CD4-positive, alpha-beta T cell treated with Interleukin-4 for 1 hour (primary cell): Measurements from ENCODE around the gene PHACTR3.

ENCODE experiments used
- DNase-seq, 2 donors: peaks; one replicate each; pipeline ENCODE4 v3.0.0-alpha.2; 2020 to 2022

Gene PHACTR3

DNA sequence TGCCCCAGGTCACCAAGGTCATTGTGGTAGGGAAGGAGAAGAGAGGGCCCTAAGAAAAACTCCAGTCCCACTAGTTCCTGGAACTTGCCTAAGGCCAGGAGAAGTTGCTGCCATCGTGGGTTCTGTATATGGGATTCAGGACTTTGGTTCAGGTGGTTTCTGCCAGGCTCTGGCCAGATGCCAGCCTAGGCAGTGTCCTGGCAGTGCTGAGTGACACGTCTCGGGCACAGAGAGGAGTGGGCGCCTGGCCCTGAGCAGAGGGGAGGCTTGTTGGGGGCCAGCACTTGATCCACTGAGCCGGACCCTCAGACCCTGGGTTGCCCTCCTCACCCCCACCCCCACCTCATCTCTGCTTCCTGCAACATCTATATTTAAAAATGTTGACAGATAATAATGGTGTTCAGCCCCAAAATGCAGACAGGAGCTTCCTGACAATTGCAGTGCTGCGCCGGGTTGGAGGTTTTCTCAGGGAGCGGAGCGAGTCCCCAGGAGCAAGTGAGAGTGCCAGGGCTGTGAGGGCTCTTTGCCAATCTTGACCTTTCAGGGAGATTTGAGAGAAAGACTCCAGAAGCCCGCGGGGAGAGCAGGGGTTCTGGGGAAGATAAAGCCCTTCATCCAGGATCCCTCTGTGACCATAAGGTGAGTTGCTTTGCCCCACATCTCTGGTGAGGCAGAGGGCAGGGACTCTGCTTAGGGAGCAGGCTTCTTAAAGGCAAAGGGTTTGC lies 71.9 kb downstream of the PHACTR3 start:
- no peak for DNase-seq

DNA sequence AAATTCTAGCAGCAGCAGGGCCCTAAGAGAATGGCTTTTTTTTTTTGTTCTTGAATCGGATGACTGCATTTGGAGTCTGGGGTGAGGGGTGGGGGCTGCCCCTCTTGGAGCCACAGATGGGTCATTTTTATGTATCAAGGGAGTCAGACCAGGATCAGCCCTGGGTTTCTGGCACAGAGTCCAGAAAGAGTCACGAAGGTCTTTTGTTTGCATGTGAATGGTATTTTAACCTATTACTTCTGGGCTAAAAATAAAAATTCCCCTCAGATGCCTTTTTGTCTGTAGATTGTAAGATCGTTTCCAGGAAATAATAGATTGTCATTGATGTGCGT lies 72.5 kb downstream of the PHACTR3 start:
- DNase-seq, result no peak

DNA sequence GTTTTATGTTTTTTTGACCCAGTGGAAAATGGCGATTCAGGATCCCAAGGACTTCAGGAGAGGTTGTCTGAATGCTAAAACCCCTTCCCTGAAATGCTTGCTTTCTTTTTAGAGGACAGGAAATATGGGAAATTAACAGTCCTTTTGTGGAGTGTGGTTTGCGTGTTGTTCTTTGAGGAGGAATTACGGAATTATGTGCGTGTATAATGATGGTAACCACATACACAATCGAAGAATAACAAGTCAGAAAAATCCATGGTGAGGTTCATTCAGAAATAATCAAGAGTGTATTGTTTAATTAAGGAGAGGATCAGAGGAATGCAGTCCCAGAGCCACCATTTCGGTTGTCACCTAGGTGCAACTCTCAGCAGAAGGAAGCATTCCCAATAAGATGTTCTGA lies 73.2 kb downstream of the PHACTR3 start:
- DNase-seq, result no peak

DNA sequence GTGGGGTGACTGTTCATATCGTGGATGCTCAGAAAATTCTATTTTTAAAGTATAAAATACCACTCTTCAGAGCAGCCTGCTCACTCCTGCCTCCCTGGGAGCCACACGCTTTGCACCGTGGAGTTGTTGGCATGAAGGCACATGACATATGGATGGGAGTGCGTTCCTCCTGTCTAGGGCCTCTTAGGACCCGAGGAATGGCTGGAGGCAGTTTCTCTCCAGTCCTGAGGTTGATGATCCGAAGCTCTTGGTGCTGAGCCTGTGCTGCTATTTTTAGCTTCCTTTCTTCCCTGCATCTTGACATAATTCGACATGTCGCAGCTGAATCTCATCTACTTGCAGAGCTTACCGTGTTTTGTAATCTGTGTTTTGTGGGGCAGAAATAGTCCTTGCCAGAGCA lies 73.9 kb downstream of the PHACTR3 start:
- DNase-seq, result no peak

DNA sequence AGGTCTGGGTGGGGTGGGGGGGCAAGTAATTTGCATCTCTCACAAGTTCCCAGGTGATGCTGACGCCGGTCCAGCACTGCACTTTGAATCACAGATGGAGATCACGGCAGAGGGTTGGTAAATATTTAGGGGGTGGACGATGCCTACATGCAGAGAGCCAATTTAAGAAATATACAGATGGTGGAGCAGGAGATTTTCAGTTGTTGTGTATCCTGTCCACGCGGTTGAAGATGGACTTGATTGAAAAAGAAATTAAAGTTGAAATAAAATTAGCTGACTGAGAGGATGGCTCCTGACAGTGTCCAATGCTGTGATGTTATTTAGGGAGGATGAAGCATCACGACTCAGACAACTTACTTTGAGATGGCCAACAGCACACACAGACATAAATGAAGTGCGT lies 74.6 kb downstream of the PHACTR3 start:
- DNase-seq, result no peak

DNA sequence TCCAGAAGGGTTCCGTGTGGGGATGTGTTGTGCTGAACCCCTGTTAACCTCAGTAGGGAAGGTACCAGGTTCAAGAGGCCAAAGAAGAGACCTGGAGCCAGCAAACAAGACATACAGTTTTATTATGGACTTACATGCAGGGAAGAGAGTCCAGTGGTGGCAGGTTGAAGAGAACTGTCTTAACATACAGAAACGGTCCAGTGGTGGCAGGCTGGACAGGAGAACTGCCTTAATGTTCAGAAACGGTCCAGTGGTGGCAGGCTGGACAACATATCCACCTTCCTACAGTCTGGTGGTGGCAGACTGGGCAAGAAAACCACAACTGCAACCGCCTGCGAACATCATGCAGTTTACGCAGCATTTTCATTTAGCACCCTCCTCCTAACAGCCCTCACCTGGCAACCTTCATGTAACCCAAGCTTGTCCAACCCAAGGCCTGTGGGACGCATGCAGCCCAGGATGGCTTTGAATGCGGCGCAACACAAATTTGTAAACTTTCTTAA lies 75.9 kb downstream of the PHACTR3 start:
- DNase-seq, result no peak

DNA sequence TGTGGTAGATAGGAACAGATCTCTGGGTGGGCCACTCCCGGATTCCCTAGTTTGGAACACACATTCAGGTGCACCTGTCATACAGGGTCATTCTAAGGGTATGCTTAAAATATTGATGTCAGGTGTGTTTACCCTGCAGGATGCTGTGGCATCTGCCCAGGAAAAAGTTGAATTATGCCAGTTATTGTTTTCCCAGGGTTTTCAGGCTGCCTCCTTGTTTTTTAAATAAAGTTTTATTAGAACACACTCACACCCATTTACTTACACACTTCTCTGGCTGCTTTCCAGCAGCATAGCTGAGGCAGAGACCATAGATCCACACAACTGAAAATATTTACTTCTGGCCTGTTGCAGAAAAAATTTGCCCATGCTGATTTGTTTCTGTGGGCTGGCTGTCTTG lies 76.5 kb downstream of the PHACTR3 start:
- DNase-seq, result no peak

DNA sequence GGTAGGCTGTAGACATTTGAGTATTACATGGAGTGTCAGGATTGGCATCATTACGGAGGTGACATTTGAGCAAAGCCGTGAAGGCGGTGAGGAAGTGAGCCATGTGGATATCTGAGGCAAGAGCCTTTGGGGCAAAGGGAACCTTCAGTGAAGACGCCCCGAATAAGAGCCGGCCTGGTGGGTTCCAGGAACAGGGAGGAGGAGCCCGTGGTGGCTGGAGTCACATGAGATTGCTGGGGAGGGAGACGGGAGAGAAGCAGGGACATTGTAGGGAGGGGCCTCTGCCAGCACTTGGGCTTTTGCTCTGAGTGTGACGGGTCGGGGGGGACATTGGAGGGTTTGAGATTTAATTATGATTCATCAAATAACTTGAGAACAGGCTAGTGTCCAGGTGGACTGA lies 78.3 kb downstream of the PHACTR3 start:
- DNase-seq, result no peak

DNA sequence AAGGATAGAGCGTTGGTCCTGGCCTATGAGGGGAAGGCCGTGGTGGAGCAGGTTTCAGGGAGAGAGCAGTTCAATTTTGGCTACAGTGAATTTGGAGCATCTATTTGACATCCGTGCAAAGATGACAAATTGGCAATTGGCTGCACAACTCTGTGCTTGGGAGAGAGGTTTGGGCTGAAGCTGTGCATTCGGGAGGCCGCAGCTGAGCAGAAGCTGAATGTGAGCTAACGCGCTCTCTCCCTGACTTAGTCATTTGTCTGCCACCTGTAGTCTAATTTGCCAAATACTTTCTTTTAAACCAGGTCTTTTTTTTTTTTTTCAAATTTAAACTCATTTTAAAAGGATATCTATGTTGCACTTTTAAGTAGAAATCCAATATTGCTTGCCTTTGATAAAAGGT lies 78.8 kb downstream of the PHACTR3 start:
- no peak for DNase-seq

DNA sequence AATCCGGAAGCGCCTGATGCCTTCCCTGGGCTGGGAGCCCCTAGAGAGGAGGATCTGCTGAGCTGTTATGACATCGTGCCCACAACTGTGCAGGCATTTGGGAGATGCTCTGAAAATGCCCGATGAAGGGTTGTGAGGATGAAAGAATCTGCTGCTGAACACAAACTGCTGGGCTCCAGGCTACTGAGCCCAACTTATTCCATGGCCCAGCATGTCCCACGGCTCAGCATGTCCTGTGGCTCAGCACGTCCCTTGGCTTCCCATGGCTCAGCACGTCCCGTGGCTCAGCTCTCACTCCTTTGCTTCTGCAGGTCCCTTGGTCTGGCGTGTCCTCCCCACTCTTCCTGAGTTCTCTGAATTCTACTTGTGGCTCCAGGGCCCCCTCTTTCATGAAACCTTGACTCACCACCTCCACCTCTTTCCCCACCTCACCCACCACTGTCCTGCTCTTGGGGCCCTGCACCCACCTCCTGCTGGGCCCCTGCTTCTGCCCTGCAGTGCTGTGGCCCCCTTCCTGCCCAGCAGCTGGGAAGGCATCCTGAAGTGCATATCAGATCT lies 80.4 kb downstream of the PHACTR3 start:
- DNase-seq, result no peak

DNA sequence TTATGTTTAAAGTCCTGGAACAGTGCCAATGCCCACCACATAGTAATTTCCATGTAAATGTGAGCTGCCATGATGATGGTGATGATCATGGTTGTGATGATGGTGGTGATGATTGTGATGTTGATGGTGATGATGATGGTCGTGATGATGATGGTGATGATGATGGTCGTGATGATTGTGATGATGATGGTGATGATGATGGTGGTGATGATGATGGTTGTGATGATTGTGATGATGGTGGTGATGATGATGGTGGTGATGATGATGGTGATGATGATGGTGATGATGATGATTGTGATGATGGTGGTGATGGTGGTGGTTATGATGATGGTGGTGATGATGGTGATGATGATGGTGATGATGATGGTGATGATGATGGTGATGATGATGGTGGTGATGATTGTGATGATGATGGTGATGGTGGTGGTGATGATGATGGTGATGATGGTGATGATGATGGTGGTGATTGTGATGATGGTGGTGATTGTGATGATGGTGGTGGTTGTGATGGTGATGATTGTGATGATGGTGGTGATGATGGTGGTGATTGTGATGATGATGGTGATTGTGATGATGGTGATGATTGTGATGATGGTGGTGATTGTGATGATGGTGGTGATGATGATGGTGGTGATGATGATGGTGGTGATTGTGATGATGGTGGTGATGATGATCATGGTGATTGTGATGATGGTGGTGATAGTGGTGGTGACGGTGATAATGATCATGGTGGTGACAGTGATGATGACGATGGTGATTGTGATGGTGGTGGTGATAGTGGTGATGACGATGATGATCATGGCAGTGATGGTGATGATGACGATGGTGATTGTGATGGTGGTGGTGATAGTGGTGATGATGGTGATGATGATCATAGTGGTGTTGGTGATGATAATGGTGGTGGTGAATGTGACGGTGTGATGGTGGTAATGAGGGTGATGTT lies 82.3 kb downstream of the PHACTR3 start:
- DNase-seq, result no peak

DNA sequence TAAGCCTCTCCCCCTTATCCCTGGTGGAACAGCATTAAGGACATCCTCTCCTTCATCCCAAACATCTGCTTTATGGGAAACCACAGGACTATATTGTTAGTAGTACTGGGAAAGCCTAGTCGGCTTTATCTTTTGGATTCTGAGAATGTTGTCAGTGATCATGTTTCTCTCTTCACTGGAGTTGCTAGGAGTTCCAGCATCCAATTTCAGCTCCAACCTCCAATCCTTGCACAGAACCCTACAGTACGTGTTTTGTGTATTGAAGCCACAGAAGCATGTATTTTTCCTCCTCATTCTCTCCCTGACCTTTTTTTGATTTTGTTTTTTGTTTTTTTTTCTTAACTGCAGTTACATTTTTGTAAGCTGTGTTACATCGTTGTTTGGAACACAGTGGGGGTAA lies 84.0 kb downstream of the PHACTR3 start:
- DNase-seq, result no peak

DNA sequence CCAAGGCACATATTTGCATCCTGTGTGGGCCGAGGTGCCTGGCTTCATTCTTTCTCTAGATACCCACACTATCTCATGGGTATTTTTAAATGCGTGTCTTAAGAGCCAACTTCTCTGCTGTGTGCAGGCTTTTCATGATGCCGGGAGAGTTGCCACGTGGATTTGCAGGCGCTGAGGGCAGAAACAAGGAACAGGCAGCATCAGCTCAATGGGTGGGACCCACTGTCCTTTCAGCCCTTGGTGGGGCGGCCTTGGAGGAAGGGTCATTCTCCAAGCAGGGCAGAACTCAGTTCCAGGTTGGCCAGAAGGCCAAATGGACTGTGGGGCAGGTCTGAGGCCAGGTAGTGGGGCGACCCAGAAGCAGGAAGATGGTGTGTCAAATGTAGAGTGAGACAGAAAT lies 84.7 kb downstream of the PHACTR3 start:
- no peak for DNase-seq

DNA sequence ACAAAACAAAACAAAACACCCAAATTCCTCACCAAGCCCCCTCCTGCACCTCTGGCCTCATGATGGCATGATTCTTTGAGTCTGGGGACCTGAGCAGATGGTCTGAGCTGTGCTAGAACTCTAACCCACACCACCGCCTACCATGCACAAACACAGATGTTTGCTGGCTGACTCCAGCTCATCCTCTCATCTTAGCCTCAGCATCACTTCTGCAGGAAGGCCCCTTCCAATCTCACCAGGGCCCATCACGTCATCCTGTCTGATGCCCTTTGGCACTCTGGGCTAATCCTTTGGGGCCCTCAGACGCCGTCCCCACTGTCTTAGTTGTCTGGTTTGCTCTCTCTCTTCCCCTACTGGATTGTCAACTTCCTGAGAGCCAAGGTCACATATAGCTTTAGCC lies 85.8 kb downstream of the PHACTR3 start:
- no peak for DNase-seq

DNA sequence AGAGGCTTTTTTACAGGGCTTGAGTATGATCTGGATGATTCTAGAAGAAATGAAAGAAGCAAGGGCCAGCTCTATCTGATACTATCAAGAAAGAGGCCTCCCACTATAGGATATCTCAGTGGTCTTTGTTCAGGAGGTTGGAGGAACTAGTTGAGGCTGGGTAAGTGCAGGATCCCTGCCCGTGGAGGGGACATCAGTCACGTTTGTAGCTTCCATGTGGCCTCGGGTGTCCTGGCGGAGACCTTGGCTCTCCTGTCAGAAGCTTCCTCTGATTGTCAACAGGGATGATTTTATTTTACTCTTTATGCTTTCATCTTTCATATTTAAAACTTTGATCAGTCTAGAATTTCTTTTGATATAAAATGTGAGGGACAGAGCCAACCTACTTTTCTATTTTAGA lies 86.6 kb downstream of the PHACTR3 start:
- DNase-seq, result no peak

DNA sequence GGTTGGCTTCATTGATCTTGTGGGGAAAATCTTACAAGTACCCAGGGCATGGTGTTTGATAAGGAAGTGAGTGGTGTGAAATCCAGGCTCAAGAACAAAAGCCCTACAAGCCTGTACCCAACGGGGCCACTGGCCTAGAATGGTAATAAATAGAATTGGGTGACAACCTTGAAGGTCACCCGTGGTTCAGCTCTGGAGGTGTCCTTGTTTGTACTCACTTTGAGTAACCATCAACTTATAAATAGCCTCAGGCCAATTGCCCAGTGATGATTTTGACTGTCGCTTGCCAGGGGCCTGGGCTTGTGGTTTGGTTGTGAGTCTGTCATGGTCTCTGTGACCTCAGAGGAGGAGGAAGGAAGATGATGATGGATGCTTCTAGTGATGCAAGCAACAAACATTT lies 87.8 kb downstream of the PHACTR3 start:
- DNase-seq, result no peak

DNA sequence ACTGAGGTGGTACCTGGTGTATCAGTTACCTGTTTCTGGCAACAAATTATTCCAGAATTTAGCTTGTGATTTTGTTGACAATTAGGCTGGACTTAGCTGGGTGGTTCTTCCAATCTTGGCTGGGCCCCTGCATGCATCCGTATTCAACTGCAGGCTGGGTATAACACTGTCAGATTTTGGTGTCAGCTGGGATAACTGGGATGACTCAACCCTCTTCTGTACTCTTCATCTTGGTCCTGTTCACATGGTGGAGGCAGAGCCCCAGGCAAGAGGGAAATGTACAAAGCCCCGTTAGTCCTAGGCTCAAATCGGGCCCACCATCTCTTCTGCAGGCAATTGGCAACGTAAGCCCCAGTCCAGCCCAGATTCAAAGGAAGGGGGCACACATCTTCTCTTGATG lies 89.2 kb downstream of the PHACTR3 start:
- no peak for DNase-seq

DNA sequence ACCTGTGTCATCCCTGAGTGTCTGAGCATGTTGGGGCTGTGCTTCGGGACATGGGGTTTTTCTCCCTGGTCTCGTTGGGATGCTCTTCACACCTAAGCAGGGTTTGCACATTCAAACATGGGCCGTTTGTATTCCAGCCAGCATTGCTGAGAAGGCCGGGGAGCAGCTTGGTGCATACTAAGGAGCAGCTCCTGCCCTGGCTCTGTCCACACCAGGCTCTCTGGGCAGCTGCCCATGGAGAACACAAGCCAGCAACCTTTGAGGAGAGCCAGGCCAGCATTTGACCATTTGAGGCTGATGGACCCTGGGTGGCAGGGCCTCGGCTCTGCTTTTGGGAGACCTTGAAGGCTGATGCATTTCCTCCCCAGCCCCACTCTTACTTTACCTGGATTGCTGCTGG lies 92.1 kb downstream of the PHACTR3 start:
- DNase-seq, result no peak

DNA sequence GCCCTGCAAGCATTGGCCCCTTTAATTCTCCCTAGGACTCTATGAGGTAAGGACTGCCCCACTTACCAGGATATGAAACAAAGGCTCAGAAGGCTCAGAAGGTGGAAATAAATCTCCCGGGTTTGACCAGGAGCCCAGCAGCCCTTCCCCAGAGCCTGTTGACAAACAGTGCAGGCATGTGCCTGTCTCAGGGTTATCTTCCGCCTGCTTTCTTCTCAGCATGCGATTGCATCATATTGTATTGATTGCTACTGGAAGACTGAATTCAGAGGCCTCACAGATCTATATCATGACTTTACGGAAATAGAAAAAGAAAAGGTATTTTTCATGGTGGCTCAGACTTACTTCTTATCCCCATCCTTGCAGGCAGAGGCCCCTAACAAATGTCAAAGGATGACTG lies 92.7 kb downstream of the PHACTR3 start:
- DNase-seq, result no peak

DNA sequence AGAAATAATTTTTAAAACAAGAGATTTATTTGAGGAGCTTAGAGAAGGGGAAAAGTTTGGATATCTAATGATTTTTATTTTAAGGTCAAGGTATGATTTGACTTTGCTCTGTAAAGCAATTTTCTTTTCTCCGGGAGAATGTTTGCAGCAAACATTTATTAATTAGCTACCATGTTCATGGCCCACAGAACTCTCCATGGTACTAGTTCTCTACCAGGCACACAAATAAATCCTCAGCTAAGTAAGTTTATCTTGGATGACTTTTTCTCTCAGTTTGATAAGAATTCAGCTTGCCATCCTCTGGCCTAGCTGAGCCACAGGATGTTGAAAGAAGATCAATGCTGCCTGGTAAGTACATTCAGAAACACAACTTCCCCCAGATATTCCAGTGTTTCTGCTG lies 94.3 kb downstream of the PHACTR3 start:
- no peak for DNase-seq

DNA sequence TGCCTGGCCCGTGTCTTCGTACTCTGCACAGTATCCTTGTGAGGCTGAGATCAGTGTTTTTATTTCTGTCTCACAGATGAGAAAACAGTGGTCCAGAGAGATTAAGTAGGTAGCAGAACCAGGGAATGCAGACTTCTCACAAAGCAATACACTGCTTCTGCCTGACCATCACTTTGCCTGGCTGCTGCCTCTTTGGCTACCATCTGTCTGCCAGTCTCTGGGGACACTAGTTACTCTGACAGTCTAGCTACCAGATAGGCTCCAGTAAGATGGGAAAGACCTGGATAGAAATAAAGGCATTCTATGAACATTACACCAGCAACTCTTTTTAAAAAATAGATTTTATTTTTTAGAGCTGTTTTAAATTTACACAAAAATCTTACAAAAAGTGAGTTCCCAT lies 96.9 kb downstream of the PHACTR3 start:
- no peak for DNase-seq

DNA sequence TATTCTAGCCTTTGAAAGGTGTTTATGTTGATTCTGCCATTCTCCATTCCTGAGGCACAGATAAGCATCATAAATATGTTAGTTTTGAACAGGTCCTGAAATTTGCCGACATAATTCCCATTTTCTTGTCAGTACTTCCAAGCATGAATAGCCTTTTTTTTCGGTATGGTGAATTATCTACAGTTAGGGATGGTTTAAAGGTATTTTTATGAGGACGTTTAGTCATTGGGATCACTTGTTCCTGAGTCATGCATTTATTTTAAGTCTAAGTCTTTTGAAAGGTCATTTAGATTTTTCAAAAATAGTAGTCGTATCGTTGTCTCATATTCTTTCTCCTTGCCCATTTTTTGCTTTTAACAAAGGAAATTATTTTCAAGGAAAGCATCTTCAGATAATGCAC lies 98.7 kb downstream of the PHACTR3 start:
- no peak for DNase-seq

DNA sequence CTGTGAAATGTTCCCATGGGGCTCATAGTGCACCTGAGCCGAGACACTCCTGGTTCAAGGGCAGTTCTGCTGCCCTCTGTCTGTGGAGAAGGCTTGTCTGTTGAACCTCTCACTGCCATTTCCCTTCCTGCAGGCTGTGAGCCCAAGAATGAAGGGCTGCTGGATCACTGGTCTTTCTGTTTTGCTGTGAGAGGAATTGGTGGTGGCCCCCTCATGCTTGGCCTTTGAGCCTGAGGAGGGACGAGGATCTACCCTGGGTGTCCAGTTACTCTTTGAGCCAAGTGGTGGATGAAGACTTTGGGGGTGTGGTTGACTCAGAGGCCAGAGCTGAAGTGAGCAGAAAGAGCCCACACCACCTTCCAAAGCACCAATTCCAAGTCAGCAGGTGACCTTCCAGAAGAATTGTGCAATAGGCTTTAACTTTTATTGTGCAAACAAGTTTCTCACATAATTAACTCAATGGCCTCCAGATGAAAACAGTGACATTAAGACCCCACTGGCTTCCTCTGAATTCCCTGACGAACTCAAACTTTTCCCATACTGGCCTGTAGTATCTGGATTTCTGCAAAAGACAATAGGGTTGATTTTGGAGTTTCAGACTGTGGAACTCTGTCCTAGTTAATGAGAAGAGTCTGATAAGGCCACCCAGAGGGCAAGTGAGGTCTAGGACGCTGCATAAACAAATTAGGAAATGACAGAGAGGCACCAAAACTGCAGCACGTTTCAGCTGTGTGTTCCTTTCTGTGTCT lies 101.5 kb downstream of the PHACTR3 start:
- no peak for DNase-seq

DNA sequence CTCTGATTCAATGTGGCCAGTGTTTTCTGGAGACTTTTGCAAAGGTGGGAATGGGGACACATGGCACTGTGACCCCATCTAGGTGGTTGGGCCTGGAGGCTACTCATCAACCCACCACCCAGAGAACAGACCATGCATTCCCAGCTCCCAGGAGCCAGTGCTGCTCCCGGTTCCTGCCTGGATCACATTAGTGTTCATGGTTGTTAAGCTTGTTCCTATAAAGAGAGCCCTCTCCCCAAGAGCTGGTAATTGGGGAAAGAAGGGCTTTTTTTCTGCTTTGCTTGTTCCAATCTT lies 102.0 kb downstream of the PHACTR3 start:
- no peak for DNase-seq
